C4-2B (cell line): ENCODE results near the gene KIAA0586.
"Not testable (repeated sequence)": the region's sequence is repeated elsewhere in the genome, so short reads cannot be mapped to it uniquely, and the experiment has no call there.

Experiments used
- H3K27ac ChIP-seq: fragments of 450-650 bp; 2 replicates; pipeline ENCODE4 v1.5.1; 2017
- CTCF ChIP-seq: fragments of 450-650 bp; conservative IDR thresholded peaks from 2 replicates; pipeline ENCODE4 v1.5.1; 2017; ENCODE audit warnings: mild to moderate bottlenecking
- ZFX ChIP-seq: fragments of 450-650 bp; IDR thresholded peaks from 2 replicates; pipeline ENCODE4 v1.6.1; 2017

KIAA0586 gene

GRCh38 chr14:58484176-58484575 is 56.7 kb downstream of the KIAA0586 start:
- no peak overlapping the region for H3K27ac ChIP-seq
- TF ChIP-seq CTCF = no peak
- no peak for TF ChIP-seq ZFX

- TF ChIP-seq CTCF = no peak
- TF ChIP-seq ZFX = no peak
Observed at GRCh38 chr14:58488550-58488949, 61.0 kb downstream of the KIAA0586 start.

GRCh38 chr14:58491593-58491992 is 64.1 kb downstream of the KIAA0586 start:
- no peak overlapping the region for H3K27ac ChIP-seq
- TF ChIP-seq ZFX = no peak
- TF ChIP-seq CTCF = no peak

More at GRCh38 chr14:58488550-58488949, 61.0 kb downstream of the KIAA0586 start:
- H3K27ac ChIP-seq = no peak overlapping the region

GRCh38 chr14:58492044-58492443 is 64.5 kb downstream of the KIAA0586 start:
- H3K27ac ChIP-seq = no peak overlapping the region
- no peak for TF ChIP-seq ZFX
- TF ChIP-seq CTCF = no peak

- peak; percentile 93 for TF ChIP-seq CTCF
- TF ChIP-seq ZFX = no peak
- no peak overlapping the region for H3K27ac ChIP-seq
Observed at GRCh38 chr14:58501214-58501816, 73.8 kb downstream of the KIAA0586 start.

- no peak for TF ChIP-seq ZFX
- no peak for TF ChIP-seq CTCF
- no peak overlapping the region for H3K27ac ChIP-seq
Observed at GRCh38 chr14:58513272-58513671, 85.8 kb downstream of the KIAA0586 start.

- no peak overlapping the region for H3K27ac ChIP-seq
- TF ChIP-seq CTCF (no peak), ZFX (no peak)
Observed at GRCh38 chr14:58517592-58517991, 90.1 kb downstream of the KIAA0586 start.

- not testable (repeated sequence) for H3K27ac ChIP-seq
Observed at GRCh38 chr14:58525691-58526090, 98.2 kb downstream of the KIAA0586 start.
